GM21526 (cell line): Measurements from ENCODE around the gene TOPAZ1.

Source experiments
- ATAC-seq: cut with Tn5 transposase; IDR thresholded peaks from one replicate; pipeline ENCODE4 v1.9.1; 2021; ENCODE audit warnings: moderate library complexity; ENCODE audit not compliant: unreplicated experiment, low FRiP score

TOPAZ1 gene

GRCh38 chr3:44240061-44240460 lies 1.6 kb upstream of the TOPAZ1 start:
- no peak for ATAC-seq

GRCh38 chr3:44242721-44243120 lies 1.0 kb downstream of the TOPAZ1 start:
- no peak for ATAC-seq

- no peak for ATAC-seq
These were observed 6.5 kb downstream of the TOPAZ1 start for GRCh38 chr3:44248152-44248551.

- ATAC-seq = no peak
These were observed 10.8 kb downstream of the TOPAZ1 start for GRCh38 chr3:44252332-44252959.

GRCh38 chr3:44259404-44259803 lies 17.7 kb downstream of the TOPAZ1 start:
- ATAC-seq = no peak

- ATAC-seq = no peak
These were observed 22.5 kb downstream of the TOPAZ1 start for GRCh38 chr3:44264146-44264545.

GRCh38 chr3:44265815-44266214 lies 24.1 kb downstream of the TOPAZ1 start:
- ATAC-seq = no peak

- ATAC-seq = no peak
These were observed 30.5 kb downstream of the TOPAZ1 start for GRCh38 chr3:44272191-44272590.

- ATAC-seq = no peak
These were observed 36.2 kb downstream of the TOPAZ1 start for GRCh38 chr3:44277925-44278324.

GRCh38 chr3:44280077-44280476 lies 38.4 kb downstream of the TOPAZ1 start:
- ATAC-seq = no peak

GRCh38 chr3:44280631-44281030 lies 38.9 kb downstream of the TOPAZ1 start:
- ATAC-seq = no peak

GRCh38 chr3:44284949-44285348 lies 43.3 kb downstream of the TOPAZ1 start:
- ATAC-seq = no peak

GRCh38 chr3:44289882-44290462 lies 48.3 kb downstream of the TOPAZ1 start:
- ATAC-seq = no peak

GRCh38 chr3:44292276-44292675 lies 50.6 kb downstream of the TOPAZ1 start:
- no peak for ATAC-seq

GRCh38 chr3:44292947-44293346 lies 51.3 kb downstream of the TOPAZ1 start:
- no peak for ATAC-seq

- no peak for ATAC-seq
These were observed 55.6 kb downstream of the TOPAZ1 start for GRCh38 chr3:44297255-44297654.

GRCh38 chr3:44301746-44302145 lies 60.1 kb downstream of the TOPAZ1 start:
- ATAC-seq = no peak

GRCh38 chr3:44309500-44309899 lies 67.8 kb downstream of the TOPAZ1 start:
- no peak for ATAC-seq

GRCh38 chr3:44318891-44319311 lies 77.2 kb downstream of the TOPAZ1 start:
- no peak for ATAC-seq

GRCh38 chr3:44321335-44321734 lies 79.6 kb downstream of the TOPAZ1 start:
- ATAC-seq = no peak

GRCh38 chr3:44323341-44323955 lies 81.8 kb downstream of the TOPAZ1 start:
- ATAC-seq = no peak

- ATAC-seq = no peak
These were observed 82.9 kb downstream of the TOPAZ1 start for GRCh38 chr3:44324584-44324983.
